ENCODE results near the gene SIDT2. TPM values are rescaled to one million over a fixed set of nuclear protein-coding genes. Genes with fewer than 3 reads are reported as not detected.
A peak's percentile ranks its signal among the peaks of the same experiment; 100 is the strongest.

Gene SIDT2
- total and polyA plus RNA-seq, 2 of the 8 experiments (the other 6 are each of a cell fraction or from before 2014, with no cell fraction given): 18.5 to 21.1 TPM

- DNase-seq (ENCODE audit: low read depth in 1 of 2, low spot score in 2 of 2): no peak
- TF ChIP-seq POLR2A (IDR thresholded peaks at IDR 0.05; ENCODE audit: control extremely low read depth in 1 of 2, low read depth in 2 of 2, low read length in 2 of 2) (peak in 1 of 2 experiments; percentile 43; a peak in 1 of 3 replicates), BACH1 (IDR thresholded peaks at IDR 0.05; ENCODE audit: low read length) (no peak), POLR2AphosphoS5 (IDR thresholded peaks at IDR 0.05; ENCODE audit: low read depth, low read length) (peak; percentile 40; the same call in 1 of the 2 replicates)
- Histone ChIP-seq H3K9me3 (ENCODE audit: insufficient read depth in 2 of 2, low read depth in 1 of 2, low read length in 1 of 2) (no peaks in the 10 kb centered on the region), H2BK12ac (ENCODE audit: low read depth, low read length) (no peak overlapping the region), H4K5ac (ENCODE audit: insufficient read length, low read depth, low read length) (no peak overlapping the region), H2AFZ (ENCODE audit: low read length) (no peak overlapping the region), H3K23me2 (ENCODE audit: low read depth, low read length) (peaks cover 11% of the 10 kb centered on the region), H3K27me3 (replicated peaks in 1 of 4; ENCODE audit: control insufficient read depth in 3 of 4, extremely low read depth in 1 of 4, insufficient read depth in 3 of 4, low read length in 3 of 4) (no peaks in the 10 kb centered on the region), H3K36me3 (ENCODE audit: control insufficient read depth in 2 of 4, insufficient read depth in 4 of 4, low read length in 3 of 4) (peaks cover 2 to 14% (median 7%) of the 10 kb centered on the region in 4 experiments; a peak in 3 of 8 replicates), H3K9ac (replicated peaks in 1 of 4; ENCODE audit: extremely low read depth in 1 of 4, low read depth in 3 of 4, low read length in 3 of 4) (no peak overlapping the region), H3K56ac (replicated peaks; ENCODE audit: insufficient read length, low read depth, low read length) (no peak overlapping the region), H3K14ac (ENCODE audit: insufficient read length) (no peak overlapping the region), H4K91ac (replicated peaks; ENCODE audit: insufficient read length, low read length) (no peak overlapping the region), H3K79me2 (ENCODE audit: control insufficient read depth in 1 of 2, insufficient read depth in 2 of 2, low read length in 2 of 2) (no peaks in the 10 kb centered on the region), H2BK120ac (replicated peaks; ENCODE audit: low read depth, low read length) (no peak overlapping the region), H4K8ac (ENCODE audit: extremely low read depth, insufficient read depth, low read length) (no peak overlapping the region), H2AK5ac (ENCODE audit: low read depth, low read length) (no peak overlapping the region), H3K18ac (ENCODE audit: extremely low read depth, low read length) (no peak overlapping the region), H3K79me1 (ENCODE audit: low read depth, low read length) (no peaks in the 10 kb centered on the region; the same call in 1 of the 2 replicates), H2BK20ac (ENCODE audit: low read length) (no peak overlapping the region), H3K4me1 (replicated peaks in 1 of 4; ENCODE audit: control insufficient read depth in 3 of 4, insufficient read depth in 4 of 4, low read length in 3 of 4) (peaks cover 2 to 12% (median 8%) of the 10 kb centered on the region in 4 experiments; a peak in 6 of 7 replicates), H3K4me2 (ENCODE audit: insufficient read depth in 1 of 2, low read depth in 2 of 2, low read length in 2 of 2) (no peak overlapping the region), H4K20me1 (replicated peaks in 1 of 2; ENCODE audit: control insufficient read depth in 1 of 2, insufficient read depth in 2 of 2, low read length in 2 of 2) (peaks cover 0 to 3% of the 10 kb centered on the region in 2 experiments), H2BK15ac (ENCODE audit: low read length) (no peak overlapping the region), H3K23ac (ENCODE audit: insufficient read length) (no peak overlapping the region), H3K4me3 (ENCODE audit: extremely low read depth in 1 of 4, insufficient read depth in 2 of 4, low read depth in 3 of 4, low read length in 4 of 4) (no peak overlapping the region), H3K4ac (replicated peaks; ENCODE audit: insufficient read length, low read depth, low read length) (no peak overlapping the region), H3K27ac (ENCODE audit: low read depth, low read length) (no peak overlapping the region), H2BK5ac (ENCODE audit: low read depth, low read length) (no peak overlapping the region)
- CTCF ChIA-PET (ENCODE audit: partially characterized antibody): interaction anchor here (1.3 to 13.4 kb wide), 3 partner anchors 10 to 49 kb away, joined by 3 to 359 read pairs (median 5); partner anchors contain the start of genes PCSK7 and RNF214
- FAIRE-seq: no peak
- WGBS, 2 experiments (ENCODE audit: extremely low coverage in 1 of 2, insufficient coverage in 1 of 2, insufficient read length in 1 of 2, insufficient replicate concordance in 2 of 2, low coverage in 1 of 2, low lambda C conversion rate in 2 of 2, missing lambda C conversion rate in 1 of 2): 79% methylated on average over 7 of the region's 7 CpGs; no CpG with 5 or more reads in 1 of the 2 experiments
- POLR2A ChIA-PET (ENCODE audit: partially characterized antibody): interaction anchor here (0.5 to 2.1 kb wide), 8 partner anchors 14 to 52 kb away, joined by 3 to 9 read pairs (median 4); partner anchors contain the start of gene PAFAH1B2
These were observed 3.4 kb upstream of the SIDT2 start for GRCh38 chr11:117175104-117175503.

Measured in H1 (cell line).